ENCODE data around the gene CTSE. TPM values are rescaled to one million over a fixed set of nuclear protein-coding genes. Genes with fewer than 3 reads are reported as not detected.
A peak's percentile ranks its signal among the peaks of the same experiment; 100 is the strongest.

CTSE gene
- total RNA-seq, 2 experiments from 2014 or later, result not detected

DNA sequence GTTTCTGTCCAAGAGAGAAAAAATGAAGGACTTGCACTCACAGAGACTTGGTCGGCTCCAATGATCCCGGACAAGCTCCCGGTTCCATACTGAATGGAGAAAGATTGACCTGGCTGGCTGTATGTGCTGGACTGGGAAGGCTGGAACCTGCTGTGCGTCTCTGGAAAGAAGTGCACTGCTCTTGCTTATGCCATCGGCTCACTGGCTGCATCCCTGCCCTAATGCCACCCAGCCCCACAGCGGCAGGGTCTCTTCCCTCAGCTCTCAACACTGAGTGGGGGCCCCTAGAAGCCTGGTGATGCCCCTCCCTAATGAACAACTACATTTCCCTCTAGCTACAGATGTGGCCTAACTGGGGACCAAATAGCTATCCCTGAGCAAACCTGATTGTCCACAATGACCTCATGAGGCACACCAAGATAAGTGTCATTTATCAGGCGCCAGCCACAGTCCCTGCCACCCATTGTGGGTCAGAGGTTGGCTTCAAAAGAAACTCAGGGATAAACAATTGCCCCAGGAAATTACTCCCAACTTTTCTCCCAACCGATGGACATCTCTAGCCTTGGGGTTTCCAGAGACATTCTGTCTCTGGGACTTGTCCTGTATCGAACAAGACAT, 2.6 kb downstream of the CTSE start:
- Mint-ChIP-seq H3K4me3 (no peak overlapping the region), H3K4me1 (no peaks in the 10 kb centered on the region), H3K9me3 (no peaks in the 10 kb centered on the region), H3K27ac (no peak overlapping the region), H3K36me3 (ENCODE audit: low read depth) (no peaks in the 10 kb centered on the region), H3K27me3 (peaks cover 21% of the 10 kb centered on the region)
- ChIA-PET CTCF (interaction anchor here (1.5 kb wide), 1 partner anchor 18 kb away, joined by 5 read pairs; no protein-coding TSS in a partner anchor), POLR2A (no interaction called here)
- no peak for DNase-seq

DNA sequence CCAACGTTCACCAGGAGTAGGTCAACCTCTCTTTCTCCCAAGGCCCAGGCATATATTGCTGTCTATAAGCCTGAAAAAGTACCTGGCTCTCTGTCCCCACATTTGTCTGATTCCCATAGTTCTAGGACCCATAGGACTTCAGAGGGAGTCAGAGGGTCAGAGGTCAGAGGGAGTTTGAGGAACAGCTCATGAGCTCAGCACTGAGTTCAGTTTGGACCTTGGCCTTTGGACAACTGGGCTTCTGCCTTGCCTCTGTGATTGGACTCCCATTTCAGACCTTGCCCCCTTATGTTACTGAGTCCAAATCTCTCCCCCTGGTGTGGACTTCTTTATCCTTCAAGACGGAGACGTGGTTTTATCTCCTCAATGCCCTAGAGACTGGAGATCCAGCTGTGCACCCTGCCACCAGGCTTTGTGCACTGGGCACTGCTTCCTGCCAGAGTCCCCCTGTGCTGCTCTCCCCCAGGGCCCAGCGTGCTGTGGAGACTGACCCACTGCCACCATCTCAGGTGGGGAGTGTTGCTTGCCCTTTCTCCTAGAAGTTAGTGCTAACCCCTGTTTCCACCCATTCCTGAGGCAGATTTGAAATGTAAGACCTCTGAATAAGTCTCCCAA, 3.2 kb downstream of the CTSE start:
- DNase-seq, result no peak
- H3K4me3 Mint-ChIP-seq, result no peak overlapping the region
- H3K4me1 Mint-ChIP-seq, result no peaks in the 10 kb centered on the region
- H3K36me3 Mint-ChIP-seq (ENCODE audit: low read depth), result no peaks in the 10 kb centered on the region
- H3K27me3 Mint-ChIP-seq, result peaks cover 17% of the 10 kb centered on the region
- peak overlapping the region; percentile 15 for H3K27ac Mint-ChIP-seq
- ChIA-PET CTCF (interaction anchor here (1.5 kb wide), 1 partner anchor 19 kb away, joined by 5 read pairs; no protein-coding TSS in a partner anchor), POLR2A (no interaction called here)
- no peaks in the 10 kb centered on the region for H3K9me3 Mint-ChIP-seq

- Mint-ChIP-seq H3K36me3 (ENCODE audit: low read depth) (no peaks in the 10 kb centered on the region), H3K27ac (no peak overlapping the region), H3K4me3 (no peak overlapping the region)
Observed at GRCh38 chr1:206015071-206015470, 8.6 kb downstream of the CTSE start.

DNA sequence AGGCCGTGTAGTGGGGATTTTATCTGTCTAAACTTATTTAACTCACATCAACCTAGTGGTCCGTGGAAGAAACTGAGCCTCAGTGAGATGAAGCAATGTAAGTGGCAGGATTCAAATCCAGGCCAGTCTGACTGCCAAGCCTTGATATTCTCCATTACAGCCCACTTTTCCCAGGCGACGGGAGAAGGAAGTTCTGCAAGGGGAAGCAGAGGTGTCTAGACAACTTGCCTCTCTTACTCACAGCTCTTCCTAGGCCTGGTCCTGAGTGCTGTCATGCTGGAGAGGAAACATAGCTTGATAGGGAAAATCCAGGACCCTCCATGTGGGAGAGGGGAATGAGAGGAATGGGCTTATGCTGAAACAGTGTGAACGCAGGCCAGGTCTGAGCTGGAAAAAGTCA, 9.1 kb downstream of the CTSE start:
- no peak overlapping the region for H3K4me3 Mint-ChIP-seq
- POLR2A ChIA-PET, result no interaction called here
- peaks cover 13% of the 10 kb centered on the region for H3K27me3 Mint-ChIP-seq
- CTCF ChIA-PET, result interaction anchor here (1.4 kb wide), 1 partner anchor 35 kb away, joined by 3 read pairs; no protein-coding TSS in a partner anchor
- no peaks in the 10 kb centered on the region for H3K36me3 Mint-ChIP-seq (ENCODE audit: low read depth)
- H3K9me3 Mint-ChIP-seq, result no peaks in the 10 kb centered on the region
- no peak for DNase-seq
- peaks cover 28% of the 10 kb centered on the region for H3K4me1 Mint-ChIP-seq
- no peak overlapping the region for H3K27ac Mint-ChIP-seq

More at GRCh38 chr1:206015071-206015470, 8.6 kb downstream of the CTSE start:
- H3K27me3 Mint-ChIP-seq, result peaks cover 13% of the 10 kb centered on the region
- CTCF ChIA-PET, result interaction anchor here (1.1 to 1.4 kb wide), 3 partner anchors 19 to 42 kb away, joined by 3 read pairs; no protein-coding TSS in a partner anchor
- POLR2A ChIA-PET, result no interaction called here
- DNase-seq, result no peak
- H3K4me1 Mint-ChIP-seq, result peaks cover 28% of the 10 kb centered on the region
- no peaks in the 10 kb centered on the region for H3K9me3 Mint-ChIP-seq

DNA sequence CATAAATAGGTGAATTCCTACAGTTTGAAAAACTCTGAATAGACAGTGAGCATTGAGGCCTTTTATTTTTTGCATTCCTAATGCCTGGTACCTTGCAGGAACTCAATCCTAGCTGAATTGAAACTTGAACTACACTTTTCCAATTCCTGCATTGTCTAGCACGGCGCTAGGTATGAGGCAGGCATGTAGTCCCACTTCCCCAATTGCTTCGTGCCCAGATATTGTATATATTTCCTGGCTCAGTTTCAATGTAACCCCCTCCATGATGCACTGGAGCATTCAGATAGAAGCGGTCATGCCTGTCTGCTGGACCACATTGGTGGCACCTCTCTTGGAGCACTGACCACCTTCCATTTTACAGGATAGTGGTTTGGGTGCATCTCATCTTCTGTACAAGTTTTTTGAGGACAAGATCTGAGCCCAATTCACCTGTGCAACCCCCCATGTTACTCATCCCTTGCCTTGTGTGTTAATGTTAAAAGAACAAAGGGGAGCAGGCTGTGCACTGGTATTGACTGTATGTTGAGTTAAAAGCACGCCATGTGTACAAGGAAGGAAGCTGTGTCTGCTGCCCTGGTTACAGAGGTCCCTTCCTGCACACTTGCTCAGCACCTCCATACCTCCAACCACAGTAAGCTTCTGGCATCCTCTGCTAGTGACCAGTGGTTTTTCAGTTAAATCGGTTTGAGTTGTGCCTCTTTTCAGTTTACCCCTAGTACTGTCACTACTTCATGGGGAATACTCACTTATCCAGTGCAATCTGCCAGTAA, 10.5 kb downstream of the CTSE start:
- H3K9me3 Mint-ChIP-seq, result no peaks in the 10 kb centered on the region
- no peak overlapping the region for H3K27ac Mint-ChIP-seq
- ChIA-PET CTCF (no interaction called here), POLR2A (no interaction called here)
- peaks cover 28% of the 10 kb centered on the region for H3K4me1 Mint-ChIP-seq
- peaks cover 5% of the 10 kb centered on the region for H3K27me3 Mint-ChIP-seq
- no peak for DNase-seq
- H3K36me3 Mint-ChIP-seq (ENCODE audit: low read depth), result no peaks in the 10 kb centered on the region
- no peak overlapping the region for H3K4me3 Mint-ChIP-seq

DNA sequence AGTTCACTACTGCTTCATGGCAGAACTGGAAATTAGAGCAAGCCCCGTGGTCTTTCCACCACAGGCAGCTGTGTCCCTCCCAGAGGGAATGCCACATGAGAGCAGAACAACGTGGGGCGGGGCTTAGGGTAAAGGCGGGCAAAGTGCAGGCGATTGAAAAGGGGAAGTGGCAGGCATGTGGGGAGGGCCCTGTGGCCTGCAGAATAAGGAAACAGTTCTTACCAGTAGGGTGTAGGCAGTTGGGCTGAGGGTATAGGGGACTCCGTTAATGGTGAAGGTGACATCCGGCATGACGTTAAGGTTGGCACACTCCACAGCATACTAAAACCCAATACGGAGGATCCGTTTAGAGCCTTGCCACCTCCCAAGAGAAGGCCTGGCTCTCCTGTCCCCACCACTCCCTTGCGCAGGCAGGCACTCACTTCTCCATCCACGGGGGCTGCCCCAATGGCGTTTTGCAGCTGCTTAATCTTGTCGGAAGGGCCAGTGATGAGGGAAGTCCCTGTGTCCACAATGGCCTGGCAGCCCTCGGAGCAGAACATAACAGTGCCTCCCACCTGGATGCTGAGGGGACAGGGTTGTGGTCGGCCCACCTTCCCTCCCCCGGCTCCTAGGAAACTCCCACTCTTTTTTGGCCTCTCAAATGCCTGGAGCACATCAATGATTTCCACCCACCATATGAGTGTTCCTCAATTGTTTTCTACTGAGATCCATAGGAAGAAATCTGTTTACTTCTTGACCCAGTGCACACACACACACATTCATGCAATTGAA, 11.4 kb downstream of the CTSE start:
- POLR2A ChIA-PET, result no interaction called here
- DNase-seq, result peak; percentile 42

GRCh38 chr1:206011057-206011456, 12.6 kb downstream of the CTSE start:
- Mint-ChIP-seq H3K9me3 (no peaks in the 10 kb centered on the region), H3K36me3 (ENCODE audit: low read depth) (no peaks in the 10 kb centered on the region), H3K4me3 (no peak overlapping the region), H3K27ac (no peak overlapping the region), H3K27me3 (no peaks in the 10 kb centered on the region), H3K4me1 (peaks cover 28% of the 10 kb centered on the region)
- ChIA-PET POLR2A (no interaction called here), CTCF (interaction anchor here (1.1 kb wide), 2 partner anchors 8 to 23 kb away, joined by 3 read pairs; partner anchors contain the start of gene RAB7B)
- DNase-seq, result no peak

More for the DNA sequence above, 11.4 kb downstream of the CTSE start:
- Mint-ChIP-seq H3K27ac (peak overlapping the region; percentile 66), H3K4me3 (no peak overlapping the region), H3K4me1 (peaks cover 28% of the 10 kb centered on the region), H3K36me3 (ENCODE audit: low read depth) (no peaks in the 10 kb centered on the region), H3K9me3 (no peaks in the 10 kb centered on the region), H3K27me3 (no peaks in the 10 kb centered on the region)
- CTCF ChIA-PET, result interaction anchor here (1.0 to 1.1 kb wide), 3 partner anchors 9 to 22 kb away, joined by 3 read pairs; partner anchors contain the start of gene RAB7B

GRCh38 chr1:206010060-206010459, 13.6 kb downstream of the CTSE start:
- Mint-ChIP-seq H3K27me3 (no peaks in the 10 kb centered on the region), H3K27ac (no peak overlapping the region), H3K9me3 (no peaks in the 10 kb centered on the region), H3K36me3 (ENCODE audit: low read depth) (no peaks in the 10 kb centered on the region), H3K4me1 (peaks cover 28% of the 10 kb centered on the region), H3K4me3 (no peak overlapping the region)
- DNase-seq, result no peak
- POLR2A ChIA-PET, result no interaction called here
- CTCF ChIA-PET, result interaction anchor here (0.6 kb wide), 1 partner anchor 203 kb away, joined by 5 read pairs; no protein-coding TSS in a partner anchor

- DNase-seq, result no peak
- CTCF ChIA-PET, result interaction anchor here (1.0 kb wide), 1 partner anchor 30 kb away, joined by 3 read pairs; no protein-coding TSS in a partner anchor
- H3K4me3 Mint-ChIP-seq, result no peak overlapping the region
- no peaks in the 10 kb centered on the region for H3K27me3 Mint-ChIP-seq
- peaks cover 14% of the 10 kb centered on the region for H3K4me1 Mint-ChIP-seq
- H3K36me3 Mint-ChIP-seq (ENCODE audit: low read depth), result no peaks in the 10 kb centered on the region
- H3K9me3 Mint-ChIP-seq, result no peaks in the 10 kb centered on the region
- H3K27ac Mint-ChIP-seq, result no peak overlapping the region
- POLR2A ChIA-PET, result no interaction called here
Observed at GRCh38 chr1:206006946-206007345, 16.7 kb downstream of the CTSE start.

DNA sequence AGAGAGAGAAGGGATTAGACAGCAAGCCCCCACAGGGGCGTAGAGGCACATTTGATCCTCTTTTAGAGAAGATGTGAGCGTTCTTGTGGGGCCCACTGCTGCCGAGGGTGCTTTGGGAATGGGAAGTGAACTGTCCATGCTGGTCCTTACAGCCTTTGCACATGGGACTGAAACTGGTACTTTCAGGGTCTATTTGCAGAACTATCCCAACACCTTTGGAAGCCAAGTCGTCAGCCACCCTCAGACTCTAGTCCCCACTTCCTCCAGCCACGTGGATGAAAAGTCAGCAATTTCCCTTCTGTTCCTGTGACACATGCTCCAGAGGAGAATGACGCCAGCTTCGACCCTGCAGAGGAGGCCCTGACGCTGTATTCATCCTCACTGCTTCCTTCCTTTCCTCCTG, 17.9 kb downstream of the CTSE start:
- no peak for DNase-seq
- Mint-ChIP-seq H3K27ac (no peak overlapping the region), H3K4me1 (peaks cover 7% of the 10 kb centered on the region)

GRCh38 chr1:206005234-206005633, 18.5 kb downstream of the CTSE start:
- POLR2A ChIA-PET, result no interaction called here
- no peak overlapping the region for H3K27ac Mint-ChIP-seq

More for the DNA sequence above, 17.9 kb downstream of the CTSE start:
- CTCF ChIA-PET, result interaction anchor here (1.0 kb wide), 1 partner anchor 29 kb away, joined by 3 read pairs; no protein-coding TSS in a partner anchor
- Mint-ChIP-seq H3K27me3 (no peaks in the 10 kb centered on the region), H3K4me3 (no peak overlapping the region), H3K36me3 (ENCODE audit: low read depth) (no peaks in the 10 kb centered on the region), H3K9me3 (no peaks in the 10 kb centered on the region)
- POLR2A ChIA-PET, result no interaction called here

GRCh38 chr1:206004826-206005225, 18.9 kb downstream of the CTSE start:
- CTCF ChIA-PET, result no interaction called here
- Mint-ChIP-seq H3K4me3 (no peak overlapping the region), H3K27ac (no peak overlapping the region), H3K27me3 (no peaks in the 10 kb centered on the region), H3K36me3 (ENCODE audit: low read depth) (no peaks in the 10 kb centered on the region), H3K4me1 (peaks cover 4% of the 10 kb centered on the region), H3K9me3 (no peaks in the 10 kb centered on the region)
- no peak for DNase-seq
- POLR2A ChIA-PET, result no interaction called here

More at GRCh38 chr1:206005234-206005633, 18.5 kb downstream of the CTSE start:
- peaks cover 4% of the 10 kb centered on the region for H3K4me1 Mint-ChIP-seq
- no peak for DNase-seq
- no peaks in the 10 kb centered on the region for H3K27me3 Mint-ChIP-seq
- H3K9me3 Mint-ChIP-seq, result no peaks in the 10 kb centered on the region
- H3K4me3 Mint-ChIP-seq, result no peak overlapping the region
- CTCF ChIA-PET, result no interaction called here
- no peaks in the 10 kb centered on the region for H3K36me3 Mint-ChIP-seq (ENCODE audit: low read depth)

Data from activated CD4-positive, alpha-beta T cell treated with anti-CD3 and anti-CD28 coated beads, Interleukin-2, amount 10 ng/mL, durations not matched to agents 7 days and 5 days (primary cell).